Left lung (tissue), 10 donors: Measurements from ENCODE around the gene PPP1R26. TPM values are rescaled to one million over a fixed set of nuclear protein-coding genes. Genes with fewer than 3 reads are reported as not detected.
A peak's percentile ranks its signal among the peaks of the same experiment; 100 is the strongest.

Experiments
- ATAC-seq: fragments of 200-7000 bp; cut with Tn5 transposase; one replicate; pipeline ENCODE4 v1.9.1; 2020; ENCODE audit warnings: moderate library complexity
- DNase-seq, 4 donors: peaks; one replicate each; pipeline ENCODE4 v3.0.0-alpha.2; 2013 to 2020
- H3K27ac ChIP-seq, 2 donors: fragments of 200-600 bp; sonication (generic) in 1 of 2; one replicate each; pipeline versions ENCODE4 v1.5.0 to v1.8.0; 2020 to 2021
- H3K27me3 ChIP-seq, 2 donors: fragments of 200-600 bp; sonication (generic) in 1 of 2; one replicate each; pipeline versions ENCODE4 v1.5.0 to v1.8.0; 2020 to 2021
- H3K36me3 ChIP-seq, 2 donors: fragments of 200-600 bp; sonication (generic) in 1 of 2; one replicate each; pipeline versions ENCODE4 v1.5.0 to v1.8.0; 2020 to 2021
- H3K4me1 ChIP-seq, 2 donors: fragments of 200-600 bp; one replicate each; pipeline ENCODE4 v1.8.0; 2021
- H3K4me3 ChIP-seq, 2 donors: fragments of 200-600 bp; sonication (generic) in 1 of 2; one replicate each; pipeline versions ENCODE4 v1.5.0 to v1.8.0; 2020 to 2021; ENCODE audit warnings: mild to moderate bottlenecking in 1 of 2
- H3K9me3 ChIP-seq, 2 donors: fragments of 200-600 bp; sonication (generic) in 1 of 2; one replicate each; pipeline versions ENCODE4 v1.5.0 to v1.8.0; 2020 to 2021
- intact Hi-C, 2 donors: fragments of 100-400 bp; cut with DNase I; formaldehyde crosslinking; loops; one replicate each; pipeline versions ENCODE4 v1.11.2 to v1.14.2; 2022
- polyA plus RNA-seq, 6 donors: library from polyadenylated mRNA; unstranded; fragments of 120-200 nt; gene quantifications; one replicate each; pipeline ENCODE4 v1.2.1, GENCODE V29; 2013; ENCODE audit not compliant: insufficient read length in 6 of 6
- total RNA-seq, 2 donors: library from RNA; stranded (reverse); fragmentation: NEBNext Ultra II Directional; extraction: Animal tissue kit (Norgen Biotek cat#: 25700); gene quantifications; one replicate each; pipeline ENCODE4 v1.2.1, GENCODE V29; 2021
- TF ChIP-seq, protein P1 (sequence below), 2 donors: fragments of 200-600 bp; sonication (generic) in 1 of 2; IDR thresholded peaks; one replicate each; pipeline versions ENCODE4 v1.5.0 to v1.8.0; 2021; ENCODE audit warnings: antibody characterized with exemption in 2 of 2
- donor health status: DM: no; HTN: yes; CAD: no.
- donor health status: DM: no; HTN: no; CAD: no.

Gene PPP1R26
- total and polyA plus RNA-seq, 8 donors = 18.1 to 37.7 (median 31.1) TPM

DNA sequence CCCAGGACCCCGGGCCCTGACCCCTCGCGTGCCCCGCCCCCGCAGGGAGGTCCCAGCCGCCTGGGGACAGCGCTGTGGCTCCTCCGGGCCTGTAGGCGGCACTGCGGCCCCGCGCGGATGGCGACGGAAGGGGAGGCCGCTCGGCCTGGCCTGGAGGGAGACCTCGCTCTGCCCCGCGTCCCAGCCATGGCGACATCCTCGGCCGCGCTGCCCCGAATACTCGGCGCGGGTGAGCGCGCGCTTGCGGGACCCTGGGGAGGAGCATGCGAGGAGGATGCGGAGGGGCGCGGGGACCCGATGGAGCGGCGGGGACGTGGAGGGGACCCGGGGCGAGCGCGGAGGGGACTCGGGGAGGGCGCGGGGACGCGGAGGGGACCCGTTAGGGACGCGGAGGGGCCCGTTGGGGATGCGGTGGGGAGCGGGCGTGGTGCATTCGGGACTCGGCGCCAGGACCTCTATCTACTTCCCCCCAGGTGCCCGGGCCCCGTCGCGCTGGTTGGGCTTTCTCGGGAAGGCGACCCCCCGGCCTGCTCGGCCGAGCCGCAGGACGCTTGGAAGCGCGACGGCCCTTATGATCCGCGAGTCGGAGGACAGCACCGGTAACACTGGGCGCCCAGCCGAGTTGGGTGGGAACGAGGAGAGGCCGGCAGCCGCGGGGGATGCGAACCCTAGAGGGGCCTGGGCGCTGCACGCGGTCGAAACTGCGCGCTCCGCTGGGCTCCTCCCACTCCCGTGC is 21.1 kb downstream of the PPP1R26 start, which contains the start of gene MRPS2:
Gene MRPS2 (plus strand): TSS at position 158 of the 736 bp plus-strand sequence. CDS start 29 bp downstream, at position 187.
- Histone ChIP-seq H3K9me3 (no peaks in the 10 kb centered on the region), H3K4me3 (peak within 1 kb of the TSS; percentile 94 to 98), H3K27me3 (no peaks in the 10 kb centered on the region), H3K36me3 (peaks cover 0 to 39% of the 10 kb centered on the region in 2 donors), H3K4me1 (peaks cover 7 to 30% of the 10 kb centered on the region in 2 donors), H3K27ac (peak within 1 kb of the TSS; percentile 2 to 81)
- DNase-seq = peak; percentile 85 to 98 (median 89)
- intact Hi-C loops = no loop called here
- ATAC-seq = peak; percentile 98
- TF ChIP-seq, protein P1, sequence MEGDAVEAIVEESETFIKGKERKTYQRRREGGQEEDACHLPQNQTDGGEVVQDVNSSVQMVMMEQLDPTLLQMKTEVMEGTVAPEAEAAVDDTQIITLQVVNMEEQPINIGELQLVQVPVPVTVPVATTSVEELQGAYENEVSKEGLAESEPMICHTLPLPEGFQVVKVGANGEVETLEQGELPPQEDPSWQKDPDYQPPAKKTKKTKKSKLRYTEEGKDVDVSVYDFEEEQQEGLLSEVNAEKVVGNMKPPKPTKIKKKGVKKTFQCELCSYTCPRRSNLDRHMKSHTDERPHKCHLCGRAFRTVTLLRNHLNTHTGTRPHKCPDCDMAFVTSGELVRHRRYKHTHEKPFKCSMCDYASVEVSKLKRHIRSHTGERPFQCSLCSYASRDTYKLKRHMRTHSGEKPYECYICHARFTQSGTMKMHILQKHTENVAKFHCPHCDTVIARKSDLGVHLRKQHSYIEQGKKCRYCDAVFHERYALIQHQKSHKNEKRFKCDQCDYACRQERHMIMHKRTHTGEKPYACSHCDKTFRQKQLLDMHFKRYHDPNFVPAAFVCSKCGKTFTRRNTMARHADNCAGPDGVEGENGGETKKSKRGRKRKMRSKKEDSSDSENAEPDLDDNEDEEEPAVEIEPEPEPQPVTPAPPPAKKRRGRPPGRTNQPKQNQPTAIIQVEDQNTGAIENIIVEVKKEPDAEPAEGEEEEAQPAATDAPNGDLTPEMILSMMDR (IDR thresholded peaks at IDR 0.05) = peak; percentile 94

DNA sequence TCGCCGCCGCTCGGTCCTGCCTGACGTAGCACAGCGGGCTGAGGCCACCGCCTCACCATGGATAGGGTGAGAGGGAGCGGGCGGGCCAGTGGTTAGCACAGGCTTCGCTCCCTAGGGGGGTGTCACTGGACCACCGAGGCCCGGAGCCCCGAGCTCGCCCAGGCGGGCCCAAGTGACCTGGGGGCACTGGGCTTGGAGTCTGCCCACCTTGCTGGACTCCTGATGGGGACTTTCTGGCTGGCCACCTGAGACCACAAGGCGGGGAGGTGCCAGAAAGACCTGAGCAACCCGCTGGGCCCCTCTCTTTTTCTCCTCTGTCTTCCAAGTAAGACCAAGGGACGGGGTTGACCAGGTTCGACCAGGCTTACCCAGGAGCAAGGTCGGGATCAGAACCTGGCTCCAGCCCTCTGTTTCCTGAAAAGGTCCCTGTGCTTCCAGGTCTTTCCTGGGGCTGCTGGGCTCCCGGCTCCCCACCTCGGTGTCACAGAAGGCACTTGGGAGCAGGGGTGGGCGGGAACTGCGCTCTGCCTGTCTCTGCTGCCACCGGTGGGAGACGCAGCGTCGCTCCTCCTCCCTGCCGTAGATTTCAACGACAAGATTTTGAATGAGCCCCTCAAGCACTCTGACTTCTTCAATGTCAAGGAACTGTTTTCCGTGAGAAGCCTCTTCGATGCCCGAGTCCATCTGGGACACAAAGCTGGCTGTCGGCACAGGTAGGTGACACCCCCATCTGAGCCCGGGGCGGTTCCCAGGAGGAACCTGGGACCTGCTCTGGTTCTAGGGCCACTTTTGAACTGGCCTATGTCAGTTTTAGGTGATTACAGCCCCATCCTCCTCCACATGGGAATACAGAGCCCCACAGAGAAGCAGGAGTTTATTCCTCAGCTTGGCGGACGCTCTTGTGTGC is 21.9 kb downstream of the PPP1R26 start:
- Histone ChIP-seq H3K27me3 (no peaks in the 10 kb centered on the region), H3K36me3 (peaks cover 0 to 39% of the 10 kb centered on the region in 2 donors), H3K9me3 (no peaks in the 10 kb centered on the region), H3K4me1 (peaks cover 7 to 30% of the 10 kb centered on the region in 2 donors), H3K4me3 (peak overlapping the region; percentile 94 to 98), H3K27ac (peak overlapping the region; percentile 2 to 81)
- TF ChIP-seq, protein P1 (IDR thresholded peaks at IDR 0.05) = no peak
- DNase-seq (peak in 2 of 4 donors; percentile 54 to 64), ATAC-seq (no peak)
- intact Hi-C loops = no loop called here

DNA sequence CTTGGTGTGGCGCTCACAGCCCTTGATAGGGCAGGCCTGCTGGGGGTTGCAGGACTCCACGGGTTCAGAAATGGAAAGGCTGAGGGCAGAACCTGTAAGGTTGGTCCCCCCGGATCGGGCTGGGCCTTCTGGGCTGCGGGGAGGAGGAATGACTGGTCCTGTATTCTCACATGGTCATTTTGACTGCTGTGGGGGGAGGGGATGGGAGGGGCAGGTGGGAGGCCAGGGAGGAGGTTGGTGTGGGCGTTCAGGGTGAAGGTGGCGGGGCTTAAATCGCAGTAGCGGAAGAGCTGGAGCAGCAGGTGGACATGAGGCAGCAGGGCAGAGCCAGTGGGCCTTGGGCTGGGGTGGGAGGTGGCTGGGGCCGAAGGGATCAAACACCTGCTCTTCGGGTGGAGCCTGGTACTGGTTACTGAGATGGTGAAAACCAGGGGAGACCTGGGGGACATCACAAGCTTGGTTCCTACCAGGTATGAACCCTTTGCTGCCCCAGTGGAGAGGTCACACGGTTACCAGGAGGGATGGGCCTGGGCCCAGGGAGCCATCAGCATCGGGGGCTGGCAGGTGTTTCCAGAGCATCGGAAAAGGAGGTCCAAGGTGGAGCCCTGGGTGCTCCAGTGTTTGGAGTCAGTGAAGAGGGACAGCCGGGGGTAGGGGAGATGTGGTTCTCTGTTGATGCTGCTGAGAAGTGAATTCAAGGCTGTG is 22.7 kb downstream of the PPP1R26 start:
- peak overlapping the region in 1 of 2 donors; percentile 98 for H3K4me3 ChIP-seq
- H3K4me1 ChIP-seq = peaks cover 7 to 30% of the 10 kb centered on the region in 2 donors
- H3K9me3 ChIP-seq = no peaks in the 10 kb centered on the region
- ATAC-seq (no peak), DNase-seq (peak in 1 of 4 donors; percentile 71)
- TF ChIP-seq, protein P1 (IDR thresholded peaks at IDR 0.05) = no peak
- no peak overlapping the region for H3K27ac ChIP-seq
- no peaks in the 10 kb centered on the region for H3K27me3 ChIP-seq
- peaks cover 0 to 39% of the 10 kb centered on the region in 2 donors for H3K36me3 ChIP-seq
- intact Hi-C loops = no loop called here

DNA sequence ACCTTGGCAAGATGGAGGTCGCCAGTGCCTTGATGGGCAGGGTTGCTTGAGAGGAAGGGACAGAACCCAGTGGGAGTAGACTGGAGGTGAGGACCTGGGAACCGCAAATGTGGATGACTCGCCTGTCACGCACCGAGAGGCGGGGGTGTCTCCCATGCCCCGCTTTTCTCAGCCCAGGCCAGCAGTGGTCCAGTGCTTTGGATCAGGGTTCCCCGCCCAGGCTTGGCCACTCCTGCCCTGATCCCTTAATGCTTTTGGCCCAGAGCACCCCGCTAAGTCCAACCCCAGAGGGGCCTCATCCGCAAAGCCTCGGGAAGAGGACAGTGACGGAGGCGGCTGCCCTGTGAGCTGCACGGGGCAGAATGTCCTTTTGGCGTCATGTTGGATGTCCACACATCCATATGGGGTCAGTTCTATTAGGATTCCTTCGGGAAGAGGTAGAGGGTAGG is 23.3 kb downstream of the PPP1R26 start:
- Histone ChIP-seq H3K27ac (no peak overlapping the region), H3K4me1 (peaks cover 7 to 30% of the 10 kb centered on the region in 2 donors), H3K4me3 (no peak overlapping the region), H3K27me3 (no peaks in the 10 kb centered on the region), H3K36me3 (peaks cover 0 to 39% of the 10 kb centered on the region in 2 donors), H3K9me3 (no peaks in the 10 kb centered on the region)
- intact Hi-C loops = no loop called here
- ATAC-seq = no peak
- TF ChIP-seq, protein P1 (IDR thresholded peaks at IDR 0.05) = no peak
- peak in 1 of 4 donors; percentile 54 for DNase-seq
